SK-N-SH (cell line): Measurements from ENCODE around the gene C2CD4B. TPM values are rescaled to one million over a fixed set of nuclear protein-coding genes. Genes with fewer than 3 reads are reported as not detected.

Source experiments
- CTCF ChIA-PET: fragments of 300-600, 350-600 bp; formaldehyde crosslinking; extraction: SDS; loops from one replicate; lab custom pipeline; 2021; lab: Yijun Ruan, JAX
- POLR2A ChIA-PET: fragments of 350-600 bp; sonication (Branson Sonifier 250); formaldehyde crosslinking; extraction: SDS; loops from one replicate; lab custom pipeline; 2020; ENCODE audit warnings: antibody characterized with exemption, inconsistent platforms; lab: Yijun Ruan, JAX
- DNase-seq: peaks from one replicate; pipeline ENCODE4 v3.0.0; 2012
- H2AFZ ChIP-seq: fragments of 200-600 bp; sonication (generic); 2 replicates; pipeline ENCODE4 v1.8.1; 2016; ENCODE audit warnings: antibody characterized with exemption, mild to moderate bottlenecking, low read depth
- H3F3A ChIP-seq: fragments of 200-600 bp; sonication (generic); replicated peaks from 2 replicates; pipeline ENCODE3; 2016; ENCODE audit warnings: antibody characterized with exemption, mild to moderate bottlenecking; ENCODE audit not compliant: insufficient read depth
- H3K27ac ChIP-seq, 2 experiments: fragments of 200-500 bp in 1 of 2; fragments of 200-600 bp in 1 of 2; sonication (Bioruptor generic) in 1 of 2; sonication (generic), shearing (Covaris generic) in 1 of 2; 2 replicates each; pipeline versions ENCODE4 v1.5.1 to v1.6.1; 2014 to 2016; ENCODE audit warnings: low read depth in 2 of 2, inconsistent platforms in 1 of 2, low read length in 1 of 2, mild to moderate bottlenecking in 1 of 2, mixed read lengths in 1 of 2
- H3K27me3 ChIP-seq: fragments of 200-600 bp; sonication (generic), shearing (Covaris generic); 2 replicates; pipeline ENCODE4 v1.6.1; 2016; ENCODE audit warnings: mixed run types; ENCODE audit not compliant: insufficient read depth
- H3K36me3 ChIP-seq, 2 experiments: fragments of 200-500 bp in 1 of 2; fragments of 200-600 bp in 1 of 2; sonication (Bioruptor generic) in 1 of 2; sonication (generic) in 1 of 2; replicated peaks in 1 of 2; 2 replicates each; pipeline versions ENCODE3 to v1.5.1; 2014 to 2016; ENCODE audit warnings: low read length in 1 of 2, mild to moderate bottlenecking in 1 of 2; ENCODE audit not compliant: insufficient read depth in 2 of 2, control insufficient read depth in 1 of 2
- H3K4me1 ChIP-seq, 2 experiments: fragments of 200-500 bp in 1 of 2; fragments of 200-600 bp in 1 of 2; sonication (Bioruptor generic) in 1 of 2; sonication (generic), shearing (Covaris generic) in 1 of 2; 2 replicates each; pipeline versions ENCODE4 v1.5.1 to v1.6.1; 2014 to 2016; ENCODE audit warnings: low read depth in 1 of 2, low read length in 1 of 2, mixed run types in 1 of 2; ENCODE audit not compliant: insufficient read depth in 2 of 2, control insufficient read depth in 1 of 2
- H3K4me2 ChIP-seq: fragments of 200-600 bp; sonication (generic), shearing (Covaris generic); 2 replicates; pipeline ENCODE4 v1.6.1; 2017; ENCODE audit warnings: mixed run types
- H3K4me3 ChIP-seq, 2 experiments: fragments of 200-500 bp in 1 of 2; fragments of 200-600 bp in 1 of 2; sonication (Bioruptor generic) in 1 of 2; sonication (generic), shearing (Covaris generic) in 1 of 2; 2 replicates each; pipeline versions ENCODE4 v1.5.1 to v1.8.1; 2014 to 2016; ENCODE audit warnings: low read depth in 2 of 2, inconsistent platforms in 1 of 2, low read length in 1 of 2, mild to moderate bottlenecking in 1 of 2, mixed read lengths in 1 of 2, moderate library complexity in 1 of 2
- H3K79me2 ChIP-seq: fragments of 200-600 bp; sonication (generic); 2 replicates; pipeline ENCODE4 v1.8.1; 2017; ENCODE audit warnings: mild to moderate bottlenecking; ENCODE audit not compliant: insufficient read depth
- H3K9ac ChIP-seq: fragments of 200-600 bp; sonication (generic); 2 replicates; pipeline ENCODE4 v1.6.1; 2017; ENCODE audit warnings: mixed run types
- H3K9me2 ChIP-seq: fragments of 200-600 bp; sonication (generic); 2 replicates; pipeline ENCODE4 v1.6.1; 2017; ENCODE audit warnings: mixed run types
- H3K9me3 ChIP-seq: fragments of 200-600 bp; sonication (generic); 2 replicates; pipeline ENCODE4 v1.6.1; 2017; ENCODE audit warnings: mixed run types, mild to moderate bottlenecking, moderate library complexity
- H4K20me1 ChIP-seq: fragments of 200-600 bp; sonication (generic); 2 replicates; pipeline ENCODE4 v1.6.1; 2017; ENCODE audit warnings: mild to moderate bottlenecking, mixed run types; ENCODE audit not compliant: insufficient read depth
- CHD2 ChIP-seq: fragments of 150-350 bp; IDR thresholded peaks from 2 replicates; pipeline ENCODE4 v1.6.1; 2018; ENCODE audit warnings: low read length; ENCODE audit not compliant: partially characterized antibody
- FOXM1 ChIP-seq: IDR thresholded peaks from 2 replicates; pipeline ENCODE4 v1.4.0; 2012; ENCODE audit warnings: low read depth, mild to moderate bottlenecking
- MXI1 ChIP-seq: IDR thresholded peaks from 2 replicates; pipeline ENCODE4 v1.6.1; 2012; ENCODE audit warnings: mild to moderate bottlenecking, low read depth, low read length, improper control_type of control experiment
- PBX3 ChIP-seq: IDR thresholded peaks from 2 replicates; pipeline ENCODE4; 2012
- POLR2AphosphoS5 ChIP-seq: IDR thresholded peaks from 2 replicates; pipeline ENCODE4 v1.6.1; 2012; ENCODE audit warnings: low read depth, low read length
- REST ChIP-seq: IDR thresholded peaks from 2 replicates; pipeline ENCODE4 v1.6.1; 2012; ENCODE audit warnings: mild to moderate bottlenecking, low read depth, low read length, moderate library complexity
- TCF12 ChIP-seq: IDR thresholded peaks from 2 replicates; pipeline ENCODE4 v1.4.0; 2012
- USF1 ChIP-seq: IDR thresholded peaks from 2 replicates; pipeline ENCODE4 v1.4.0; 2012; ENCODE audit warnings: low read depth, borderline replicate concordance
- YY1 ChIP-seq: IDR thresholded peaks from 2 replicates; pipeline ENCODE4 v1.4.0; 2012; ENCODE audit warnings: low read depth, mild to moderate bottlenecking
- ZBTB33 ChIP-seq: IDR thresholded peaks from 2 replicates; pipeline ENCODE4 v1.4.0; 2012; ENCODE audit warnings: low read depth, borderline replicate concordance
- WGBS: methylation state at CpG from one replicate; pipeline ENCODE4 v1.1.6; 2017; ENCODE audit warnings: low lambda C conversion rate; 5-methylcytosine and 5-hydroxymethylcytosine counted together
- polyA plus RNA-seq, 3 experiments: library from polyadenylated mRNA; depleted of rRNA; stranded (reverse); fragments of >200 nt; gene quantifications; 2 replicates each; pipeline ENCODE4 v1.2.3, GENCODE V29; 2012

The C2CD4B gene
- polyA plus RNA-seq, 1 of the 3 experiments (the other 2 are of a cell fraction) = not detected

- Histone ChIP-seq H3K27ac (no peak overlapping the region), H4K20me1 (no peaks in the 10 kb centered on the region), H3K9me3 (no peaks in the 10 kb centered on the region), H3K27me3 (no peaks in the 10 kb centered on the region), H2AFZ (no peak overlapping the region), H3K36me3 (no peaks in the 10 kb centered on the region), H3K9ac (no peak overlapping the region), H3K9me2 (no peaks in the 10 kb centered on the region), H3K79me2 (no peaks in the 10 kb centered on the region), H3F3A (no peaks in the 10 kb centered on the region), H3K4me1 (no peaks in the 10 kb centered on the region; a peak in 1 of 4 replicates), H3K4me3 (no peak overlapping the region), H3K4me2 (no peak overlapping the region)
- TF ChIP-seq CHD2 = no peak
- TF ChIP-seq REST = no peak
- no peak for TF ChIP-seq MXI1
- no peak for TF ChIP-seq TCF12
- TF ChIP-seq USF1 = no peak
- TF ChIP-seq PBX3 = no peak
- TF ChIP-seq POLR2AphosphoS5 = no peak
- no peak for TF ChIP-seq YY1
- TF ChIP-seq FOXM1 = no peak
- no peak for TF ChIP-seq ZBTB33
- no peak for DNase-seq
- WGBS = 48% methylated on average over 10 of the region's 10 CpGs
- POLR2A ChIA-PET = no interaction called here
- CTCF ChIA-PET = interaction anchor here (1.0 to 1.2 kb wide), 2 partner anchors 85 to 623 kb away, joined by 3 to 4 read pairs; partner anchors contain the start of gene VPS13C
Measured at GRCh38 chr15:62145015-62145735, 19.9 kb downstream of the C2CD4B start.
